Hypothalamus (tissue), 51 donors: ENCODE data around the gene SOX6.
"Not testable (repeated sequence)": the region's sequence is repeated elsewhere in the genome, so short reads cannot be mapped to it uniquely, and the experiment has no call there.

ENCODE experiments used
- DNase-seq, 51 donors: peaks; one replicate each; lab custom pipeline; 2025; lab: John Stamatoyannopoulos, UW

SOX6 gene

DNA sequence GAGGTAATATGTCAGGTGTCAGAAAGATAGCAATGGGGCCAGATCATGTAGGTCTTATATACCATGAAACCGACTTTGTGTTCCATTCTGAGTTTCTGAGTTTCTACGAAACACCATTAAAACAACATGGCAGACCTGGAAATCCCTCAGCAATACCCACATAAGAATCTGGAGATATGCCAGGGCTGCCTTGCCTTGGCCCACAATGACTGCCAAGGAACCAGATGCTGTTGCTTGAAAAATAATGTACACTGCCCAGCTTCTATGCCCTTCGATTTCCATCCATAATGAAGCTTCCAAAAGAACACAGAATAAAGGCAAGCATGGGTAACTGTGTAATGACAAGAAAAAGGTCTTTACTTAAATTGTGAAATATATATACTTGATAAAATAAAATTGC, 277.4 kb downstream of the SOX6 start:
- no peak for DNase-seq

DNA sequence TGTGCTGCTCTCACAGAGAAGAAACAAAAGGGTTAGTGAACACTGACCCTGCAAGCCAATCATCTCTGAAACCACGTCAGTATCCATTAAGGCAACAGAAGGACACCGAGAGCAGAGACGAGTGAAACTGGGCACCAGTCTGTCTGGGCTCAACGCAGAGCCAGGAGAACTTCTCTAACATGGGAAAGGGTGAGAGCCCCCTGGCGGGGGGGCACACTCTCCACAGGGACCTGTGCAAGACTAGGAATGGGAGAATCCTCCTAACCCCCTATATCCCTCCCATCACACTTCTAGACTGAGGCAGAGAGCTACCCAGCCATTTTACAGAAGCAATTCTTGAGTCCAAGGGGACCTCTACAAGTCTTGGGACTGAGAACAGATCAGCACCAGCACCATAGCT, 285.8 kb downstream of the SOX6 start:
- no peak for DNase-seq

DNA sequence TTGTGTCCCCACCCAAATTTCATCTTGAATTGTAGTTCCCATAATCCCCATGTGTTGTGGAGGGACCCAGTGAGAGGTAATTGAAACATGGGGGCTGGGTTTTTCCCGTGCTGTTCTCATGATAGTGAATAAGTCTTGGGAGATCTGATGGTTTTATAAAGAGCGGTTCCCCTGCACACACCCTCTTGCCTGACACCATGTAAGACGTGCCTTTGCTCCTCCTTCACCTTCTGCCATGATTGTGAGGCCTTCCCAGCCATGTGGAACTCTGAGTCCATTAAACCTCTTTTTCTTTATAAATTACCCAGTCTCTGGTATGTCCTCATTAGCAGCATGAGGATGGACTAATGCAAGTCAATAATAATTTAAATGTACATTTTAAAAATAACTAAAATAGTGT, 289.1 kb downstream of the SOX6 start:
- not testable (repeated sequence) for DNase-seq

- no peak for DNase-seq
These were observed 297.0 kb downstream of the SOX6 start for GRCh38 chr11:16059332-16059731.

GRCh38 chr11:16058671-16059070, 297.7 kb downstream of the SOX6 start:
- no peak for DNase-seq

DNA sequence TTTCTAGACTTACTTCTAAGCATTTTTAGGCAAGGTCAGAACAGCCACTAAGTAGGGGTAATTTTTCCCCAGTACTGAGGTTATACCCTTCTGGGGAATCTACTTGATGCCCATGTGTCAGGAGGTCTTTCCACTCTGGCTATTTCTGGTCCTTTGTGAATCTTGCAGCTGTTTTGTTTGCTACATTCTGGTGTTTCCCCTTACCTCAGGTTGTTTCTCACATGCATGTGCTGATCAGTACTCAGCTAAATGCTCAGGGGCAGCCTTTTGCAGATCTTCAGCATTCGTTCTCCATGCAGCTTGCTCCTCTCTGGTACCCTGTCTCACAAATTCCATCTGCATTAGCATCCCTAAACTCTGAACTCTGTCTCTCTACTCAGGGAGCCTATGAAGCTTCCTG, 303.6 kb downstream of the SOX6 start:
- no peak for DNase-seq

DNA sequence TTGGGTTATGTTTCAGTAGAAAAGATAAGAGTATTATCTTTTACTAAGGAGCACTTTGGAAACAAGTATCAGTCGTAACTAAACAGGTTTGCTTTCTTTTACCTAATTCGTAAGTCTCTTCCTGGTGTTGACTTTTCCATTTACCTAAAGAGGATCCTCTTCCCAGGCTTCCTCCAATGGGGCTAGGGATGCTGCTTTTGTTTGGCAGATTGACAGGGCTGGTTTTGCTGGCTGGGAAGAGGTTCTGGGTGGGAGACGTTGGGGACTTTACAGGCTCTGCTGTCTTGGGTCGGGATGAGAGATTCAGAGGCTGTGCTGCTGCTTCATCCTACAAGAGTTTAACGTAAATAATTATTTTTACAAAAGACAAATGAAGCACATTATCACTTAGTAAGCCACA, 306.7 kb downstream of the SOX6 start:
- DNase-seq: no peak

DNA sequence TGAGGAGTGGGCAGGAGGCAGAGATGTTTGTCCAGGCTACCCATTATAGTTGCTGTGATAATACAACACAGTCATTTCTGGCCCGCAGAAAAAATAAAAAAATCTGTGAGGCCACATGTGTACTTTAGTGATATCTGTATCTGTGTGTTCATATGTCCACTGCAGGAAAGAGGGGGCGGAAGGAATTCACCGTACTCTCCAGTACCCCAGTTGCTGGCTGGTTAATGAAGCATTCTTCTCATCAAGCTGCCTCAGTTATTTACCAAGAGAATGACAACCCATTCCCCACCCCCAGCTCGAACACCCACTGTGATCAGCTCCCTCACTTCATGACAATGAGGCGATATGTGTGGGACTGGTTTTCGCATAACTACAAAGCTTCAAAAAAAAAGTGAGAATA, 309.3 kb downstream of the SOX6 start:
- DNase-seq: no peak

DNA sequence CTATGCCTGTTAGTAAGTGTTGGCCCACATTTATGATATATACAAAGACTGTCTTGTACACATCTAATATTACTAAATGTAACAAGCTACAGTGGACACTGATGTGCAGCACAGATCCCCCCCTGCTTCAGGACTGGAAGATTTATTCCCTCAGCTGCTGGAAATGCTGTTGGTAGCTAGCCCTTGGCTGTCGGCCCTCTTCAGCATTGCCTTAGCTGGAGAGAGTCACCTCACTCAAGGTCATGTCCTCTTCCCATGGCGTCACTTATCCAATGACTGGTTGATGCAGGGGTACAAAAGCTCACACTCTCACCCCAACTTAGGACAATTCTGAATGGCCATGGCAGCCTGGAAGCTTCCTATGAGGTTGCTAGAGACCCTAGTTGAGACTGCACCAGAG, 312.7 kb downstream of the SOX6 start:
- DNase-seq: peak in 8 of 51 donors; percentile 2 to 24 (median 8)

DNA sequence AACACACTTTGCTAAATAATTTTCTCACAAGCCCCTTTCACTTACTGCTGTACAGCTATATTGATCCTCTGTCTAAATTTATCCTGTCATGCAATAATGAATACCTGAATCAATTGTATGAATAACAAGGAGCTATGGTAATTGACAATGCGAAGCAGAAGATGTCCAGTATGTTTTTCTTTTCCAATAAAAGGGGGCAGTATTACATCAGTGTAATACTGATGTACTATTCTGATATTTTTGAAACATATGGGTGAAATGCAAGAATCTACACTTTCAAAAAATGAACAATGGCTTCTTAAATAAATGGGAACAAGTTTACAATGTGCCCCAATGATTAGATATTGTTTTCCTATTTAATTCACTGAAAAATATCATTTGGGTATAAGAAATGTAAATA, 315.1 kb downstream of the SOX6 start:
- DNase-seq: no peak

DNA sequence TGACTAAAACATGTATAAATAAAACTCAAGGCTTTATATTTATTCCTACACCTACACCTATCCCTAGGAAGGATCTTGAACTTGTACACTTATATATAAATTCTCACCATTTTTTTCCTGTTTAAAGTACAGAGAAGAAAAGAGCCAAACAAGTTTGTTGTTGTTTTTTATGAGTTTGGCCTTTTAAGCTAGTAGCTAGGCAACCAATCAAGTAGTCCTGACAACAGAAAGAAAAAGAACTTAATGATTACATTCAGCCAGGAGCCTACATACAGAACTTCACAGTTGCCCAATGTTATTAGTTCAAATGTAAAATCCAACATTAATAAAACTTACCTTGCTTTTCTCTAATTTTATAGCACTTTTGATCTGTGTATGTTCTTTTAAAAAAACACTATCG, 316.2 kb downstream of the SOX6 start:
- DNase-seq: no peak

DNA sequence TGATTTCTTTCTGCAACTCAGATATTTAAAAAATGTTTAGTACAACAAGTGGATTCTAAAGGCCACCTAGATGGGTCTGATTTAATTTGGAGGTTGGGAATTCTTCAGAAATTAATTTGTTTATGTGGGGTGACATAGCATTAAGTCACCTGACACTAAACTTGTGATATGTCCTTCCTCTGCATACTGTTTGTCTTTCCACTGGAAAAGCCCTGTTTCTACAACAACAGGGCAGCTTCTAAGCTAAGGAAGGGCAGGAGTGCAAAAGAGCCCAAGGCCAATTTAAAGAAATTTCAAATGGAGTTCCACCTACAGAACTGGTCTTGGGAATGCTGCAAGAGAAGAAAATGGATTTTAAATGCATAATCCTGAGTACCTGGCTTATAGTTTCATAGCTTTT, 319.2 kb downstream of the SOX6 start:
- no peak for DNase-seq

DNA sequence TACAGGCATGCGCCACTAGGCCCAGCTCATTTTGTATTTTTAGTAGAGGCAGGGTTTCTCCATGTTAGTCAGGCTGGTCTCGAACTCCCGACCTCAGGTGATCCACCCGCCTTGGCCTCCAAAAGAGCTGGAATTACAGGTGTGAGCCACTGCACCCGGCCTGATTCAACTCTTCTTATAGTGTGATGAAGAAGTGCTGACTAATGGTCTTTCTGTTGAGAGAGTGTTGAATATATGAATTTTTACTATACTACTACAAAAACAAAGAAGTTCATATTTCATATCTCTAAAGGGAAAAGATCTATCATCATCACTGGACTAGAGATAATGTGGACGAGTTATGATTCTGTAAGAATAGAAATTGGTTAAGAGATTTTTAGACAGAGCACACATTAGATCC, 320.1 kb downstream of the SOX6 start:
- no peak for DNase-seq

- DNase-seq: no peak
These were observed 322.3 kb downstream of the SOX6 start for GRCh38 chr11:16034074-16034473.

- DNase-seq: no peak
These were observed 323.4 kb downstream of the SOX6 start for GRCh38 chr11:16032974-16033373.

- no peak for DNase-seq
These were observed 325.1 kb downstream of the SOX6 start for GRCh38 chr11:16031210-16031609.

GRCh38 chr11:16030664-16031063, 325.7 kb downstream of the SOX6 start:
- no peak for DNase-seq

DNA sequence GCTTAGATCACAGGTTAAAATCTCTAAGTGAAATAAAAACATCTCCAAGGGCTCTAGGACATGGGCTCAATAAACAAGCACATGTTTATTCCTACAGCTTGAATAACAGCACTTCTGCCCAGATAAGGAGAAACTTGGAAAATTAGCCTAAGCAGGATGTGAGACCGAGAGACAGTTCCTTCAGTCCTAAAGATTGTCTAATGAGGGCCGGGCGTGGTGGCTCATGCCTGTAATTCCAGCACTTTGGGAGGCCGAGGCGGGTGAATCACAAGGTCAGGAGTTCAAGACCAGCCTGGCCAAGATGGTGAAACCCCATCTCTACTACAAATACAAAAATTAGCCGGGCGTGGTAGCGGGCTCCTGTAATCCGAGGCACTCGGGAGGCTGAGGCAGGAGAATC, 327.2 kb downstream of the SOX6 start:
- DNase-seq: not testable (repeated sequence)

- DNase-seq: no peak
These were observed 327.9 kb downstream of the SOX6 start for GRCh38 chr11:16028419-16028818.

DNA sequence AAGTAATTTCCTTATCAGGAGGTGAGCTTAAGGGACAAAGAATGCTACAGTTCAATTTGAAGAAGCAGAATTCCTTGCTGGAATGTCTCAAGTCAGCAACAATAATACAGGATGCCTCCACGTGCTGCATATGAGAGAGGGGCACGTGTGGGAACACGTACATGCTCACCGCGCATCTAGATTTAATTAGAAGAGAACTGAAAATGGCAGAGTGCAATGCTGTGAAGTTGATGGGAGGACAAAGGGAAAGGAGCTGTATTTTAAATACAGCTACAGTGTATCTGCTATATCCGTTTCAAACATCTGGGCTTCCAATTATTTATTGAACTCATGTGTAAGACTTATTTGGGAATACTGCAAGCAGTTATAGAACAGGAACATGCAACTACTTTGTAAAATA, 328.7 kb downstream of the SOX6 start:
- DNase-seq: no peak

DNA sequence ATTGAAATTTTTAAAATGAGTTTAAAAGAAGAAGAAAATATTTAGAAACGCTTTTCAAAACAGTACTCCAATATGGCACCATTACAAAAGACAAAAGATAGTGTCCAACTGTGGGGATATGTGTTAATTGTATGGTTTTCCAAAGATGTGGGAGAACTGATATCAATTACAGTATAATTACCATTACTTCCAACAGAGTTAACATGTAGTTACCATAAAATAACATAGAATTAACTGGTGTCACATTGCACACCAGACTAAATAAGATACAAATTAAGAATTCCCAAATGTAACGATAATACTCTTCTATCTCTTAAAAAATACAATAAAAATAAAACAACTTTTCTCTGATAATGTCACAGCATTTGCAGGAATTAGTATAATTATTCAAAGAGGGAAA, 329.5 kb downstream of the SOX6 start:
- no peak for DNase-seq

DNA sequence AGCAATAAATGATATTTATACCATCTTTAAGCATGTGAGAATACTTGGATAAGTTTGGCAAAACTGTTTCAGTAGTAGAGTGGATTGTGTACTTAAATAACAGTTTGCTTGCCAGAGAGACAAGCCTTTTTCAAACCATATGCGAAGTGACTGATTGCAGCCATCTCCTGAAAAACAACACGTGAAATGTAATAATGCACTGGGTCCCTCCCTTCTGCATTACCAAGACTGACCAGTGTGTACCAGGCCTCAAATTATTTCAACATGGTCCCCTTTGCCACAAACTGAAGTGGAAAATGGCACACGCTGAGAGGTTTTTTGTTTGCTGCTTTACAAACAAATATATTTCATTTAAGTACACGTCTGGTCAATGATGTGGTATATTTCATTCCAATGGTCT, 337.4 kb downstream of the SOX6 start:
- no peak for DNase-seq

DNA sequence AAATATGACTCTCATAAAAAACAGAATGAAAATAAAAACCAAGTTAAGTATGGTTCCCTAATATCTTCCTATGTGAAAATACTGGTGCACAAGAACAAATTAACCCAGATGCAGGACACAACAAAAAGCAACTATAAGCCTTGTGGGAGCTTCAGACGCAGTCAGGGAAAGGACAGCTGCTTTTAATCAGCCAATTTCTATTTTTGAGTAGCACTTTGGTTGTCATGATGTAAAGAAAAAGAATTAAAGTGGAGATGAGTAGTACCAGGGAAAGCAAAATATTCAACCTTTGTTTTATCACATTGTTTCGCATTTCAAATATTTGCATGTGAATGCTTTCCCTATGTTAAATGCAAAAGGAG, 339.9 kb downstream of the SOX6 start:
- no peak for DNase-seq
